Effector memory CD4-positive, alpha-beta T cell (primary cell): ENCODE measurements around the gene PPP3R2.
"Not testable (repeated sequence)": the region's sequence is repeated elsewhere in the genome, so short reads cannot be mapped to it uniquely, and the experiment has no call there.

Experiments
- DNase-seq, 3 donors: peaks; one replicate each; pipeline ENCODE4 v3.0.0-alpha.2; 2020
- H3K27ac ChIP-seq: 2 replicates; pipeline ENCODE4 v1.7.0; 2013; ENCODE audit warnings: mild to moderate bottlenecking, low read length, moderate library complexity; ENCODE audit not compliant: insufficient read depth, poor library complexity, severe bottlenecking
- H3K27me3 ChIP-seq: replicated peaks from 2 replicates; pipeline ENCODE4 v1.7.0; 2013; ENCODE audit warnings: mild to moderate bottlenecking, low read length; ENCODE audit not compliant: insufficient read depth, control insufficient read depth, poor library complexity, severe bottlenecking
- H3K36me3 ChIP-seq: 2 replicates; pipeline ENCODE4 v1.7.0; 2013; ENCODE audit warnings: mild to moderate bottlenecking, low read length, moderate library complexity; ENCODE audit not compliant: control insufficient read depth, insufficient read depth
- H3K4me1 ChIP-seq: 2 replicates; pipeline ENCODE4 v1.7.0; 2013; ENCODE audit warnings: low read length, mild to moderate bottlenecking; ENCODE audit not compliant: control insufficient read depth, insufficient read depth, poor library complexity, severe bottlenecking
- H3K4me3 ChIP-seq: 2 replicates; pipeline ENCODE4 v1.7.0; 2013; ENCODE audit warnings: low read length, low read depth, mild to moderate bottlenecking; ENCODE audit not compliant: insufficient read depth, poor library complexity, severe bottlenecking
- H3K9me3 ChIP-seq: 2 replicates; pipeline ENCODE4 v1.7.0; 2013; ENCODE audit warnings: mild to moderate bottlenecking, low read length, moderate library complexity; ENCODE audit not compliant: control insufficient read depth

PPP3R2 gene

DNA sequence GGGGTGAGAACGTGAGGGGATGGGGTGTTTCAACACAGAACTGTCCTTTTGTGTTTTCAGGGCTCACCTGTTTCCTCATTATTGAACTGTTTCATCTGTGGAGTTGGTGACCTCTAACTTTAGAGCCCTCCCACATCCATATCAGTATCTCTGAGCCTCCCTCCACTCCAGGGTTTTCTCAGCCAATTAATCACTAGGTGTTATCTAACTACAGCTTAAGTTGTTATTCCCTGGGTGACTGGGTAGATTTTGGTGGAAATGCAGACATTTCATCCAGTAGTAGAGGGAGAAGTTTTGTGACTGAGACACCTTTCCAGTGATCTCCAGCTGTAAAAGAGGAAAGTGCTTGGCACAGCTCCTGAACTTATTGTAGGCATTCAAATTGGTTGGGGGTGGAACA lies 23.7 kb downstream of the PPP3R2 start:
- no peak for DNase-seq
- Histone ChIP-seq H3K9me3 (no peaks in the 10 kb centered on the region), H3K27ac (no peak overlapping the region), H3K36me3 (no peaks in the 10 kb centered on the region), H3K4me3 (no peak overlapping the region), H3K4me1 (peaks cover 29% of the 10 kb centered on the region), H3K27me3 (no peaks in the 10 kb centered on the region)

DNA sequence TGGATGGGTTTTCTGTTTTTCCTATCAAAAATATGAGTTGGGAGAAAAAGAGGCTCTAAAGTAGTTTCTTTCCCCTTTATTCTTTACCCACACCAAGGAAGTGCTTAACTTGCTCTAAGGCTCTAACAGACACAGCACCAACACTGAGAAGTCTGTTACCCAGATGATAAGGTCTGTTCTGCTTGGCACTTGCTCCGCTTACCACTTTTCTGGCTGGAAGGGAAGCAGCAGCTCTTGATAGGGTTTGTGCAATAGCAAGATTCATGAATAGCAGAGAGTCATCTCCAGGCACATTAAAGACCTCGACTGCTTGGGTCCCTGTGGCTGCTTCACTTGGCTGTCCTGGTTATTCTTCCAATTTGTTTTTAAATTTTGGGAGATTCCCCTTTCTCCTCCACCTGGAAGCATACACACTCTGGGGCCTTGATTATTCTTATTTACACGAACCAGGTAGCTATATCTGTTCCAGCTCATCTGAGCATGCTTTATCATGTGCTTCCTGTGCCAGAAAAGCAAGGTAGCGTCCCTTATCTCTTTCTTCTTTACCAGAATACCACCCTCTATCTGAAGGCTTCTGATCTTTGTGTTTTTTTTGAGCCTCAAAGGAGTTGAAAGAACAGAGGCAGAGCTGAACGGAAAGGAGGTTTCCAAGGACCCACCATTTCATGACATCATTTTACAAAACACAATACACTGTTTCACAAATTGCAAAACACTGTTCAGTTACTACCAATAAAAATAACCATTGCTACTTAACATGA lies 24.8 kb downstream of the PPP3R2 start:
- DNase-seq: no peak
- Histone ChIP-seq H3K27ac (peak overlapping the region; percentile 35), H3K4me1 (peaks cover 29% of the 10 kb centered on the region), H3K27me3 (no peaks in the 10 kb centered on the region), H3K4me3 (peak overlapping the region; percentile 3), H3K9me3 (no peaks in the 10 kb centered on the region), H3K36me3 (peaks cover 8% of the 10 kb centered on the region)

DNA sequence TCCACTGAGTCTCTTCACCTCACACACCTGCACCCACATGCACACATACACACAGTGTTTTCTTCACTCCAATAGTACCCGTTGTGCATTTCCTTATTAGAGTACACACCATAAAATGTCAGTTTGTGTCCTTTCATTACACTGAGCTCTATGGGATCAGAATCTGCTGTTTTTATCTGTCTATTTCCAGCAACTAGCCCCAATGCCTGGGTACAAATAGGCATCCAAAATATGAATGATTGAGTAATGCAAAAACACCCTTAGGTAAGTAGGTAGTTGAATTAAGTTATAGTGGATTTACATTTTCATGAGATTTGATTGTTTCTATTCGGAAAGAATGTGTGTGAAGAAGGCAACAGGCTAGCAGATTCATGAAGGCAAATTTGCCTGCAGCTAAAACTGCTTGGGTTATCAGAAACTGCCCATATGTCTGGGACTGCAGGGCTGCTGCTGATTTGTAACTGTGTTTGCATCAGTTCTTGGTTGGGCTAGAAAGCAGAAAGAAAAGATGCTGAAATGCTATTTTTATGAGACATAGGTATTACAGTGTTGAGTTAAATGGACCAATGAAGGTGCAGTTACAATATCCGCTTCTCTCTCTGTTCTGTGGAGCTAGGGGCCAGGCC lies 26.9 kb downstream of the PPP3R2 start:
- H3K27ac ChIP-seq: no peak overlapping the region
- peaks cover 20% of the 10 kb centered on the region for H3K36me3 ChIP-seq
- DNase-seq: no peak
- no peaks in the 10 kb centered on the region for H3K9me3 ChIP-seq
- H3K4me3 ChIP-seq: no peak overlapping the region
- H3K4me1 ChIP-seq: peaks cover 23% of the 10 kb centered on the region
- no peaks in the 10 kb centered on the region for H3K27me3 ChIP-seq

DNA sequence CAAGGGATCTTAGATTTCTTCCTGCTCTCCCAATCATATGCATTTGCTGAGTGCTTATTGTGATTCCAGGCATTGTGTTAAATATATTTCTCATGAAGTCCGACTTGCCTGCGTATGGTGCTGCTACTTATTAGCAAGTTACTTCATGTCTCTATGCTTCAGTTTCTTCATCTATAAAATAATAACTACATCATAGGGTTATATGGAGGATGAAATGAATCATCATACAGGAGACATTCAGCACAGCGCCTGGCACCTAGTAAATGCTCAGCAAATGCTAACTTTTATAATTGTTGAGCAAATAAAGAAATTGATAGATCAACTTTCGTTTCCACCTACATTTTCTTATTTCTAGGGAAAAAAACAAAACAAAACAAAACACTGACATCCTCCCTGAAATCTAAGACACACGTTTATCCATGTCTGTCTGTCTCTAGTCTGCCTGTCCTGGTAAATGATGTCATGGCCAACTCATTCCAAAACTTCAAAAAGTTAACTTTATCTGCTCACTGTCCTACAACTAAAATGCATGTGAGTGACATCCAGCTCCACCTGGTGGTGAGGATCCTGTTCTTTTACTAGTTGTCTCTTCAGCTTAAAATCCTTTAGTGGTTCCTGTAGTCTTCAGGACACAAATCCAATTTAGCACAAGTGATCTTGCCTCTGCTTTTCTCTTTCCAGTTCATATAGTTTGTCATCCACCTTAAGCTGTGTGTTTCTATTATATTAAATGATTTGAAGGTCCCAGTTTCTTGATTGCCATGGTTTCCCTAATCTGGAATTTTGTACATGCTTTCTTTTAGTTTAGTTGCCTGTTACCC lies 27.7 kb downstream of the PPP3R2 start:
- Histone ChIP-seq H3K9me3 (no peaks in the 10 kb centered on the region), H3K36me3 (peaks cover 27% of the 10 kb centered on the region), H3K4me3 (no peak overlapping the region), H3K27ac (no peak overlapping the region), H3K4me1 (peaks cover 20% of the 10 kb centered on the region), H3K27me3 (no peaks in the 10 kb centered on the region)
- DNase-seq: no peak

GRCh38 chr9:101564252-101564651 lies 30.5 kb downstream of the PPP3R2 start:
- Histone ChIP-seq H3K4me3 (no peak overlapping the region), H3K27me3 (no peaks in the 10 kb centered on the region), H3K9me3 (no peaks in the 10 kb centered on the region), H3K27ac (no peak overlapping the region), H3K4me1 (no peaks in the 10 kb centered on the region), H3K36me3 (peaks cover 47% of the 10 kb centered on the region)
- DNase-seq: no peak

GRCh38 chr9:101562966-101563365 lies 31.8 kb downstream of the PPP3R2 start:
- no peak overlapping the region for H3K27ac ChIP-seq
- peaks cover 47% of the 10 kb centered on the region for H3K36me3 ChIP-seq
- no peak for DNase-seq
- H3K9me3 ChIP-seq: no peaks in the 10 kb centered on the region
- no peaks in the 10 kb centered on the region for H3K27me3 ChIP-seq
- no peaks in the 10 kb centered on the region for H3K4me1 ChIP-seq
- no peak overlapping the region for H3K4me3 ChIP-seq

DNA sequence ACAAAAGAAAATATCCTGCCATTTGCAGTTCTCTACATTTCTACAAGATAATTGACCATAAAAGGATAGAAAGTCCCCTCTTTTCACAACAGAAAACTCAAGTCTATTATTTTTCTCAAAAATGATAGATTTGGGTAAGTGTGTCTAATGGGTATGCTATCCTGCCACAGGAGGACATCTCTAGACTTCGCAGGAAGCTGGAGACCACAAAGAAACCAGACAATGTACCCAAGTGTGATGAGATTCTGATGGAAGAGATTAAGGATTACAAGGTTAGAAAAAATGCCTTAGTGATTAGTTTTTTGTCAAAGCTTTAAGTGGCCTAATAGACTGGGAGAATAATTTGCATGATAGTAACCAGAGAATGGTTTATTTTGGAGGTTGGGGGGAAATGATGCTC lies 33.0 kb downstream of the PPP3R2 start:
- no peak overlapping the region for H3K4me3 ChIP-seq
- H3K27me3 ChIP-seq: no peaks in the 10 kb centered on the region
- H3K9me3 ChIP-seq: no peaks in the 10 kb centered on the region
- no peaks in the 10 kb centered on the region for H3K4me1 ChIP-seq
- DNase-seq: no peak
- H3K27ac ChIP-seq: no peak overlapping the region
- H3K36me3 ChIP-seq: peaks cover 47% of the 10 kb centered on the region

GRCh38 chr9:101549472-101550098 lies 45.2 kb downstream of the PPP3R2 start:
- not testable (repeated sequence) for H3K9me3 ChIP-seq, H3K27ac ChIP-seq, H3K4me3 ChIP-seq, H3K27me3 ChIP-seq, DNase-seq, H3K4me1 ChIP-seq
- H3K36me3 ChIP-seq: peaks cover 86% of the 10 kb centered on the region

DNA sequence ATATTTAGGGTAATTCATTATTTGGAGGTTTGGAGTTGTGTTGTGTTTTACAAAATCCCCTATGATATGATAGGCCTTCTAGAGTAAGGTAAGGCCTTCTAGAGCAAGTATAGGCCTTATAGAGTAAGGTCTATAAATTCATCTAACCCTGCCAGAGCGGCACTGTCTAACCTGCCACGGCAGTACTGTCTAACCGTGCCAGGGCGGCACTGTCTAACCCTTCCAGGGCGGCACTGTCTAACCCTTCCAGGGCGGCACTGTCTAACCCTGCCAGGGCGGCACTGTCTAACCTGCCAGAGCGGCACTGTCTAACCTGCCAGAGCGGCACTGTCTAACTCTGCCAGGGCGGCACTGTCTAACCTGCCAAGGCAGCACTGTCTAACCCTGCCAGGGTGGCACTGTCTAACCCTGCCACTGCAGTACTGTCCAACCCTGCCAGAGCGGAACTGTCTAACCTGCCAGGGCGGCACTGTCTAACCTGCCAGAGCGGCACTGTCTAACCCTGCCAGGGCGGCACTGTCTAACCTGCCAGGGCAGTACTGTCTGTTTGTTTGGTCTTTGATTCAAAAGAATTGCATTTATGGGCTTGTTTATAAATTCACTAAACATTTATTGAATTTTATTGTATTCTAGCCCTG lies 51.6 kb downstream of the PPP3R2 start:
- Histone ChIP-seq H3K4me3 (no peak overlapping the region), H3K27me3 (no peaks in the 10 kb centered on the region), H3K27ac (no peak overlapping the region), H3K9me3 (no peaks in the 10 kb centered on the region), H3K36me3 (peaks cover 66% of the 10 kb centered on the region), H3K4me1 (no peaks in the 10 kb centered on the region)
- no peak for DNase-seq
